OCI-M2 (cell line): Measurements from ENCODE around the gene AP4E1.
"Not testable (repeated sequence)": the region's sequence is repeated elsewhere in the genome, so short reads cannot be mapped to it uniquely, and the experiment has no call there.

ENCODE experiments used
- DNase-seq: peaks from one replicate; lab custom pipeline; 2025; ENCODE audit not compliant: unreplicated experiment; lab: John Stamatoyannopoulos, UW

Gene AP4E1

DNA sequence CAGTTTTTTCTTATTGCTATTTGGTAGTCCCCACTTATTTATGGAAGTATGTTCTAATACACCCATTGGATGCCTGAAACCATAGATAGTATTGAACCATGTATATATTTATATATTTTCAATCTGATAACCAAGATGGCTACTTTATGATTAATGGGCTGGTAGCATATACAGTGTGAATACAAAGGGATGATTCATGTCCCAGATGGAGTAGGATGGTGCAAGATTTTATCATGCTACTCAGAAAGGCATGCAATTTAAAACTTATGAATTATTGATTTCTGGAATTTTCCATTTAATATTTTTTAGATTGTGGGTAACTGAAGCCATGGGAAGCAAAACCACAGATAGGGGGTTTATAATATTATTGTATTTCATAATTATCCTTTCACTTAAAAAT lies 35.2 kb downstream of the AP4E1 start:
- DNase-seq = no peak

DNA sequence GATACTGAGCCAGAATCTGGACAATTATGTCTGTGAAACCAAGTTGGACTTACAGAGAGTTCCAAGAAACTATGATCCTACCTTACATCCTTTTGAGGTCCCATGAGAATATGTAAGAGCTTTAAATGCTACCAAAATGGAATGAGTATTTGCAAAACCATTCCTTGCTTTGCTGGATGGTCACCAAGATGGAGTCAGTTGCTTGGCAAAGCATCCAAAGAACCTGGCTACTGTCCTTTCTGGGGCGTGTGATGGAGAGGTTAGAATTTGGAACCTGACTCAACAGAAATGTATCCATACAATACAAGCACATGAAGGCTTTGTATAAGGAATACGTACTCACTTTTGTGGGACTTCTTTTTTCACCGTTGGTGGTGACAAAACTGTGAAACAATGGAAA lies 36.2 kb downstream of the AP4E1 start:
- DNase-seq = no peak

- no peak for DNase-seq
These were observed 37.2 kb downstream of the AP4E1 start for GRCh38 chr15:50945725-50946124.

DNA sequence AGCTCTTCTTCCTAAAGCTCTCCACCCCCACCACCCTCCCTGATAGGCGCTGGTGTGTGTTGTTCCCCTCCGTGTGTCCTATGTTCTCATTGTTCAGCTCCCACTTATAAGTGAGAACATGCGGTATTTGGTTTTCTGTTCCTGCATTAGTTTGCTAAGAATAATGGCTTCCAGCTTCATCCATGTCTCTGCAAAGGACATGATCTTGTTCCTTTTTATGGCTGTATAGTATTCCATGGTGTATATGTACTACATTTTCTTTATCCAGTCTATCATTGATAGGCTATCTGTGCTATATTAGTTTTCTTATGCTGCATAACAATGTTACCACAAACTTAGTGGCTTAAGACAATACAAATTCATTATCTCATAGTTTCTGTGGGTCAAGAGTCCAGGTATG lies 42.3 kb downstream of the AP4E1 start:
- DNase-seq = not testable (repeated sequence)

DNA sequence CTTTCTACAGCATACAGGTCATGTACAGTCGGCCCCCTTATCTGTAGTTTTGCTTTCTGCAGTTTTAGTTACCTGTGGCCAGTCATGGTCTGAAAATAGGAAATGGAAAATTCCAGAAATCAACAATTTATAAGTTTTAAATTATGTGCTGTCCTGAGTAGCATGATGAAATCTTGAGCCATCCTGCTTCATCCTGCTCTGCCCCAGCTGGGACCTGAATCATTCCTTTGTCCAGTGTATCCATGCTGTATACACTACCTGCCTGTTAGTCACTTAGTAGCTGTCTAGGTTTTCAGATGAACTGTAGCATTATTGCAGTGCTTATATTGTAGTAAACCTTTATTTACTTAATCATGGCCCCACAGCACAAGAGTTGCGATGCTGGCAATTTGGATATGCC lies 44.8 kb downstream of the AP4E1 start:
- no peak for DNase-seq

DNA sequence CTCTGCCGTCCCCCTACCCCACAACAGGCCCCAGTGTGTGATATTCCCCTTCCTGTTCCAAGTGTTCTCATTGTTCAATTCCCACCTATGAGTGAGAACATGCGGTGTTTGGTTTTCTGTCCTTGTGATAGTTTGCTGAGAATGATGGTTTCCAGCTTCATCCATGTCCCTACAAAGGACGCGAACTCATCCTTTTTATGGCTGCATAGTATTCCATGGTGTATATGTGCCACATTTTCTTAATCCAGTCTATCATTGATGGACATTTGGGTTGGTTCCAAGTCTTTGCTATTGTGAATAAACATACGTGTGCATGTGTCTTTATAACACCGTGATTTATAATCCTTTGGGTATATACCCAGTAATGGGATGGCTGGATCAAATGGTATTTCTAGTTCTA lies 46.4 kb downstream of the AP4E1 start:
- DNase-seq = not testable (repeated sequence)

GRCh38 chr15:50959717-50960116 lies 51.2 kb downstream of the AP4E1 start:
- DNase-seq = no peak

GRCh38 chr15:50964075-50964474 lies 55.6 kb downstream of the AP4E1 start:
- DNase-seq = no peak

DNA sequence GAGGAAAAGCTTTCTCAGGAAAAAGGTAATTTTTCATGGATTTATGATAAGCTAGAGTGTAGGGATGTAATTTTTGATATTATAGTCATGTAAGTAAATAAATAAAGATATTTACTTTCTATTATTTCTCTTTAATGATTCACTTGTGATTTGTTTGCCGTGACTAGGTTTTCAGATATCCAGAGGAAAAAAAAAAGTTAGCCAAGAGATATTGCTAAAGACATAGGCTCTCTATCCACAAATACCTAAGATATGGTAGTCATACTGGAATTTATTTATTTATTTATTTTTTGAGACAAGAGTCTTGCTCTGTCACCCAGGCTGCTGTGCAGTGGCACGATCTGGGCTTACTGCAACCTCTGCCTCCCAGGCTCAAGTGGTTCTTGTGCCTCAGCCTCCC lies 59.9 kb downstream of the AP4E1 start:
- DNase-seq = no peak

DNA sequence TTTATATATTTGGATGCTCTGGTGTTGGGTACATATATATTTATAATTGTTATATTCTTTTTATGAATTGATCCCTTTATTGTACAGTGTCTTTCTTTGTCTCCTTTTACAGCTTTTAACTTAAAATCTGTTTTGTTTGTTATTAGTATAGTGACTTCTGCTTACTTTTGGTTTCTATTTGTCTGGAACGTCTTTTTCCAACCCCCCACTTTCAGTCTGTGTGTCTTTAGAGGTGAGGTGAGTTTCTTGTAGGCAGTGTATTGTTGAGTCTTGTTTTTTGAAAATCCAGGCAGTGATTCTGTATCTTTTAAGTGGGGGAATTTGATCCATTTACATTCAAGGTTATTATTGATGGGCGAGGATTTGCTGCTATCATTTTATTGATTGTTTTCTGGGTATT lies 62.0 kb downstream of the AP4E1 start:
- no peak for DNase-seq

- DNase-seq = no peak
These were observed 62.6 kb downstream of the AP4E1 start for GRCh38 chr15:50971115-50971514.

DNA sequence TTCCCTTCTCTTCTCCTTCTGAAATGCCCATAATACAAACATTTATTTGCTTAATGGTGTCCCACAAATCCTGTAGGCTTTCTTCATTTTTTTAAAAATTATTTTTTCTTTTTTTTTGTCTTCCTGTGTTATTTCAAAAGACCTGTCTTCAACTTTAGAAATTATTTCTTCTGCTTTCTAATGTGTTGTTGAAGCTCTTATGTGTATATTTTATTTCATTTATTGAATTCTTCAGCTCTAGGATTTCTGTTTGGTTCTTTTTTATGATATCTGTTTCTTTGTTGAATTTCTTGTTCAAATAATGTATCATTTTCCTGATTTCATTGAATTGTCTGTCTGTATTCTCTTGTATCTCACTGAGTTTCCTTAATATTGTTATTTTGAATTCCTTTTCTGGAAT lies 63.1 kb downstream of the AP4E1 start:
- DNase-seq = no peak

DNA sequence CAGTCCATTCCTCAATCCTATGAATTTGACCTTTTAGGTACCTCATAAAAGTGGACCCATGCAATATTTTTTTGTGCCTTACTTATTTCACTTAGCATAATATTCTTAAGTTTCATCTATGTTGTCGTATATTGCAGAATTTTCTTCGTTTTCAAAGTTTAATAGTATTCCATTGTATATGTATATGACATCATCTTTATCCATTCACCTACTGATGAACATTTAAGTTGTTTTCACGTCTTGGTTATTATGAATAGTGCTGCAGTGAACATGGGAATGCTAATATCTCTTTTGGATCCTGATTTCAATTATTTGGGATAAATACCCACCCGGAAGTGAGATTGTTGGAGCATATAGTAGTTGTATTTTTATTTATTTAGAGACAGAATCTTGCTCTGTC lies 65.1 kb downstream of the AP4E1 start:
- no peak for DNase-seq

DNA sequence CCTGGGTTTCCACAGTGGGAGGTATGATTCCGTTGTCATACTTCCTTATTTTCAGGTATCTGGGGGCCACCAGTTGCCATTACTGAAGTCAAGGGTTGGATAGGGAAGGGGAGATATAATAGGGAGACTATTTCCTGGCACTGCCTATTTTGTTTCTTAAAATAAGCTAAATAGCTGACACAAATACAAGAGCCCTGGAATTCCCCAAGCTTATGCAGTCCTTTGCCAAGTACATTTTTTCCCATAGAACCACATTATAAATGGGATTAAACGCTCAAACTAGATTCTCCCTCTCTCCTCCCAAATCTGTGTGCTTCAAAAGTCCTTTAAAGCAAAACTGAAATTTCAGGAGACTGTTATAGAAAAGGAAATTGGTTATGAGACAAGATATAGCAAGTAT lies 68.7 kb downstream of the AP4E1 start:
- DNase-seq = no peak

DNA sequence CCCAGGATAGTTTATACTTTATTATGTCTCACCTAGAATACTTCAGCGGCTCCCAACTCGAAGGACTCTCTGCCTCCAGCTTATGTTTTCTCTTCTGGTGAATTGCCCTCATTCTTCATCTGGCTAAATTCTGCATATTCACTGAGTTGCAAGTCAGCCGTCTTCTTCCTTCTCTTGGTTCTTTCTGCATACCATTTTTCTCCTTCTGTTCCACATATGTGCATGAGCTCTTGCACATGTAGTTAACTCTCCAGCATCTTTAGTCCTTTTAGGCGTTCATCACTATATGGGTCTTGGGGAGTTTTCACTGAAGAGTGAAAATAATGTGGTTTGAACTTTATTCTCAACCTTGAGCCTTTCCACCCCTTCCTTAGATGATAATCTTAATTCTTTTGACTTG lies 70.1 kb downstream of the AP4E1 start:
- DNase-seq = no peak

DNA sequence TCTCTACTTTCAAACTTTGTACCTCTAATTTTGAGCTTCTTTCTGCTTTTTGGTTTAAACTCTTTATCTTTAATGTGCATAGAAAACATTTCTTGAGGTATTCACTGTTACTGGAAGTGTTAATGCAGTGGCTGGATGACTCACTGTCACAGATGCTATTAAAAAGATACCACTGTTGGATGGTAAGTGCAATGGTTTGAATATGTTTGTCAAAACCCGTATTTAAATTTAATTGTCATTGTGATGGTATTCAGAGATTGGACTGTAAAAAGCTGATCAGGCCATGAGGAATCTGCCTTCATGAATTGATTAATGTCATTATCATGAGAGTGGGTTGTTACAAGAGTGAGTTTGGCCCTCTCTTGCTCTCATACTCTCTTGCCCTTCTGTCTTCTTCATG lies 70.6 kb downstream of the AP4E1 start:
- DNase-seq = no peak

- DNase-seq = no peak
These were observed 85.1 kb downstream of the AP4E1 start for GRCh38 chr15:50993598-50993997.

GRCh38 chr15:50996641-50997040 lies 88.2 kb downstream of the AP4E1 start:
- no peak for DNase-seq

- DNase-seq = no peak
These were observed 89.0 kb downstream of the AP4E1 start for GRCh38 chr15:50997371-50998051.

GRCh38 chr15:51004103-51004551 lies 95.6 kb downstream of the AP4E1 start:
- DNase-seq = no peak

- DNase-seq = no peak
These were observed 98.0 kb downstream of the AP4E1 start for GRCh38 chr15:51006336-51006985.

- no peak for DNase-seq
These were observed 98.7 kb downstream of the AP4E1 start for GRCh38 chr15:51007131-51007666.

DNA sequence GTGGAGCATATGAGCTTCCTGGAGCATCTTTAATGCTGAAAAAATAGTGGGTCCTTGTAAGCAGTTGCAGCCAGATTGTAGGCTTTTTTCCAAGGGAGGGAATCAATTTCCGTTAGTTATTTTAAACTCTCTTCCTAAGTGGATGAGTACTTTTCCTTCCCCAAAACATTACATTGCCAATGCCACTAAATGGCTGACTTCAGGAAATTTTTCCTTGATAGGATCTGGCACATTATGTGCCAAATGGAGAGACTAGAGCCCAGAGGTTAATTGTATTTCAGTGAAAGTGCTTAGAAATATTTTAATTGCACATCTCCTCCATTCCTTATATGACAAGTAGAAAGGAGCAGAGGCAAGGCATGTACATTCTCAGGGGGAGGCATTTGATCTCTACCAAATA lies 102.7 kb downstream of the AP4E1 start:
- no peak for DNase-seq
